HG03135 (cell line): ENCODE data around the gene MYO16.
"Not testable (repeated sequence)": the region's sequence is repeated elsewhere in the genome, so short reads cannot be mapped to it uniquely, and the experiment has no call there.

Source experiments
- ATAC-seq: cut with Tn5 transposase; IDR thresholded peaks from one replicate; pipeline ENCODE4 v1.9.1; 2021; ENCODE audit warnings: mild to moderate bottlenecking, moderate library complexity; ENCODE audit not compliant: unreplicated experiment

Gene MYO16

DNA sequence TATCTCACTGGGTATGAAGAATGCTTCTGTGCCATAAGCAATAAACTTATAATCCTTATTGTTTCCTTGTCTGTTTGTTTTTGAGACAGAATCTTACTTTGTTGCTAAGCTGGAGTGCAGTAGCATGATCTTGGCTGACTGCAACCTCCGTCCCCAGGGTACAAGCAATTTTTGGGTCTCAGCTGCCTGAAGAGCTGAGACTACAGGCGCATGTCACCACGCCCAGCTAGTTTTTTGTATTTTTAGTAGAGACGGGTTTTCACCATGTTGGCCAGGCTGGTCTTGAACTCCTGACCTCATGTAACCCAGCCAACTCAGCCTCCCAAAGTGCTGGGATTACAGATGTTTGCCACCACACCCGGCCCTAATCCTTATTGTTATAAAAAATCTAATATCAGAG is 112.5 kb downstream of the MYO16 start:
- no peak for ATAC-seq

DNA sequence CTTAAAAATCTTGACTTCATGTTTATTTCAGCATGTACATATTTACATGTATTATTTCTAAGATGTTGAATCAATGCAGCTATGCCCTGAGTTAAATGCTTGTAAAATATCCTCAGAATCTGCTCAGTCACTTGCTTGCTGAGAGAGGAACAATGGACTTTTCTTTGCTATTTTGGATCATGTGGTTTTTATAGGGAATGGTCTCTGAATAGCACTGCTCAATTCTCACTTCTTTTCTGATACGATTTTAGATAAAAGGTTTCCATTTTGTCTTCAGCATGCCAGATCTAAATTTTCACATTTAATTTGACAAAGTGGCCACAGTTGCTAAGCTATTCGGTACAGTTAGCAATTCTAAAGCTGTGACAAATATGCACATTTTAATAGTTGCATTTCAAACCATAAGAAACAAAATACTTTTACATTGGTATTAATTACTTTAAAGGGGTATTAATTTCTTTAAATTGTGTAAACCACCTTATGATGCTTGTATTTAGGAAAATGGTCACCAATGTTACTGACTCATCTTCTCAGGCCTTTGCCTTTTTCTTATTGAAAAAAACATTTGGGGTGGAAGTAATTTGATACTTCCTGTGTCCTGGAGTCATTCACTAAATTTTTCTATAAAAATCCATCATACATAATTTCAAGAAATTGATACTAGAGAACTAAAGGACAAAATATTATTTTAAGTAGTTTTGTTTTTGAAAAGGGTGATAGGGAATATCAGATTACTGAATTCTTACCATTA is 113.5 kb downstream of the MYO16 start:
- ATAC-seq, result no peak

- no peak for ATAC-seq
Observed at GRCh38 chr13:108743522-108743921, 114.1 kb downstream of the MYO16 start.

- ATAC-seq, result no peak
Observed at GRCh38 chr13:108747843-108748242, 118.4 kb downstream of the MYO16 start.

GRCh38 chr13:108752276-108752675 is 122.9 kb downstream of the MYO16 start:
- ATAC-seq, result no peak

DNA sequence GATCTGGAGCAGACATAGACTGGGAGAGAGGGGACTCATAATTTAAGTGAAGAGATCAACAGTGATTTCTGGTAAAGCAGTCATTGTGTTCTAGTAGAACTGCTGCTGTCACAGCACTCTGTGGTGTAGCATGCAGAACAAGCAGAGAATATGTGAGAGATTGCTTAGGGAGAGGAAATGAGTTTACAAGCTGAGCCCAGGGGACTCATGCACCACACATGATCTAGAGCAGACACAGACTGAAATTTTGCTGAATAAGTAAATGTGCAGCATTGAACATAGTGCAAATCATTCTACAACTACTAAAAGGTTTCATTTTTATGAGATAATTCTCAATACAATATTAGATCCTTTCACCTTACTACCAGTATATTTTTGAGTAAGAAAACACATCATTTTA is 125.7 kb downstream of the MYO16 start:
- no peak for ATAC-seq

- no peak for ATAC-seq
Observed at GRCh38 chr13:108760129-108760528, 130.7 kb downstream of the MYO16 start.

DNA sequence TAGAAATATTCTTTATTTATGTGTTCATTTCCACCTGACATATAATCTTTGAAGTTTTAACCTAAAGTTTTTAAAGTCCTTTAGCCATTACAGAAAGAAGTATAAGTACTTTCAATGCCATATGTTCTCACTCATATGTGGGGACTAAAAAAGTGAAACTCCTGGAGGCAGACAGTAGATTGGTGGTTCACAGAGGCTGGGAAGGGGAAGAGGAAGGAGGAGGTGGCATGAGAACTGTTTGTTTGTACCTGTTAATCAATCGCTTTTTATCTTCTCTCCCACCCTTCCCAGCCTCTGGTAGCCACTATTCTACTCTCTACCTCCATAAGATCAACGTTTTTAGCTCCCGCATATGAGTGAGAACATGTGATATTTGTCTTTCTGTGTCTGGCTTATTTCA is 131.1 kb downstream of the MYO16 start:
- no peak for ATAC-seq

- no peak for ATAC-seq
Observed at GRCh38 chr13:108768035-108768434, 138.6 kb downstream of the MYO16 start.

DNA sequence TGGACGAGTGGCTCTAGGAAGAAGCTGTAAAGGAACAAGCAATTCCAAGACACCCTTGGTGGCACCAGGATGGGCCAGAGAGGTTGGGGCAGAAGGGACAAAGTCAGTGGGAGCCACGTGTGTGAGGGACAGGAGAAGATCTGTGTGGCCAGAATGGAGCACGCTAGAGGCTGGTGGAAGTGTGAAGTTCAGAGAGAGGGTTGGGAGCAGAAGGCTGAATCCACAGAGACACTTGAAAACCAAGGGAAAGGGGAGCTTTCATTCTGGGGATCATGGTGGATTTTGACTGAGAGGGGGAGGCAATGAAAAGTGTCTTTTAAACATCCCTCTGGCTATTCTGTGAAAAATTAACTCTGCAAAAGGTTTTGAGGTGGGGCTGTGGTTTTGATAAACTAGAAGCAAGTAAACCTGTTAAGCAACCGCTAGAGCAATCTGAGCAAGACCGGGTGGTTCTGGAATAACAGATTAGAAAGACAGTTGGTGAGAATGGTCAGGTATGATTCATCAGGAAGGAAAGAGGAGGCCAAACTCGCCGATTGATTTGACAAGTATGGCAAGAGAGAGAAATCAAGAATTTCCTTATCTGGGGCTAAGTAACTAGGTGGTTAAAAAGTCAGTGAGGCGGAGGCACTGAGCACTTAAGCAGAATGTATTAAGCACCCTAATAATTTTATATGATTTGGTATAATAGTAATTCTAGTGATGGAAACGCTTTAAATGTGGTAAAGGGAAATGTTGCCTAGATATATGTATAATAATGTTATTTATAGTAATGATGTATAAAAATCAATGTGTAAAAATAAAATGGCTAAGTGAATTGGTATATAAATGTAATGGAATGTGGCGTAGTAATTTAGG is 140.0 kb downstream of the MYO16 start:
- no peak for ATAC-seq

DNA sequence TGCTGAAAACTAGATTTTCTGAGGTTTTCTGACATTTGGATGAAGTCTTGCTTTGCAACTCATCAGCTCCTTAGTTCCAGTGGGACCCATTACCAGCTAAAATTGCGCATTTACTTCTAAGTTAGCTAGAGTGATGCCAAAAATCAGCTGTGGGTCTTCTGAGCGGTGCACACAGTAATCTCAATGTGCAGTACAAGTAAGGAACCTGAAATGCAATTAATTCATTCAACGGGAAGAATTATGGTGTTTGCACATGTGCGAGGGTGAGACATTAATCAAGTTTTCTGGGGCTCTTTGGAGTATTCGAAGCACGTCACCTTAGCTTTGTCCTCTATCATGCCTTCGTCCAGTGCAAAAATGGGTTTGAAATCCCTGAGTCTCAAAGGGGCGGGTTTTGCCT is 146.2 kb downstream of the MYO16 start:
- no peak for ATAC-seq

GRCh38 chr13:108776650-108777049 is 147.2 kb downstream of the MYO16 start:
- ATAC-seq, result no peak

DNA sequence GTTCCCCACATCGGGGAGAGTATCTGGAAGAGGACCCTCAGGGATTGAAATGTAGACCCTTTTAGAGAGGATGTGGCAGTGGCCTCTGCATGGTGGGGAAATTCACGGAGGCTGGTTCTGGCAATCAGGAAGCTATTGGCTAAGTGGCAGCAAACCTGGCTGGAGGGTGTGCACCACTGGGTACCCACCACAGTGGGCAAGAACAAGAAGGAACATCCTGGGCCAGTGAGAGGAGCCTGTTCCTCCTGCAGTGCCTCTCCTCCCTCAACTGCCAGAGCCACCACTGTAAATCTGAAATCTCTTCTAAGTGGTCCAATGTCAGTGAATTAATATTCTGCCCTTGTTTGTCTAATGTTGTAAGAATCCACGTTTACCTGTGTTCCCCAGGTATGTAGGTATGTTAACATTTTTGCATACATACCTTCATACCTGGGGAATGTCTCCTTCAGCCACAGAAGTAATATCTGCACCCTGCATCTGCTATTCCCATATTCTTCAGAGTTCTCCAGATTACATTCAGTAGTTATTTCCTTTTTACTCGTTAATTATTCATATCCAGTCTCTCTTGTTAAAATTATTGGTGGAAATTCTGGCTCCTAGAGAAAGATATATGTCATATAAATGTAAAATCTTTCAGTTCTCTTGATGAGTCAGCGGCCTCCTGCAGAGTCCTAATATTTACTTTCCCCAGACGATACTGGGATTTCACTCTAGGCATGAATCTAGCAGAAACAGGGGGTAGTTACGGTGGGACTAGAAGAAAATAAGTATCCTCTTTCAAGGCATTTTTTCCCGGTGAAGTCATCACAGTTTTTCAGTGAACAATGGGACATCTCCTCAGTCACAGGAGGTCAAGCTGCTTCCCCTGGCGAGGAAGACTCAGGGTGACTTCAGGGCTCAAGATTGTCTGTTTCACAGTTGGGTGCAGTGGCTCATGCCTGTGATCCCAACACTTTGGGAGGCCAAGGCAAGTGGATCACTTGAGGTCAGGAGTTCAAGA is 148.3 kb downstream of the MYO16 start:
- ATAC-seq, result no peak

DNA sequence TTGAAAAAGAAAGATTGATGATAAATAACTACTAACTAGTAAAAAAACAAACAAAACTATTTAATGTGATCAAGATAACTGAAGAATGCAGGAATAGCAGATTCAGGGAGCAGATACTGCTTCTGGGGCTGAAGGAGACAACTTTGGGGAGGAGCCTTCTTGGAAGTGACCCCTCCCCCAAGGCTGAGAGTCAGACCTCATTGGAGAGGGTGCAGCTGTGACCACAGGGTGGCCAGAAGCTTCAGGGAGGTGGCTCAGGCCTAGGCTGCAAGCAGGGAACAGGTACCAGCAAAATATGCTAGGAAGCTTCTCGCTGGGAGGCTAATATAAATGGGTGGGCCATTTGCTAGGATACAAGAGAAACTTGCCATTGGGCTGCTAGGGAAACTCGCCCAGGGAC is 149.9 kb downstream of the MYO16 start:
- no peak for ATAC-seq

- ATAC-seq, result no peak
Observed at GRCh38 chr13:108780706-108781105, 151.3 kb downstream of the MYO16 start.

- ATAC-seq, result no peak
Observed at GRCh38 chr13:108781312-108781711, 151.9 kb downstream of the MYO16 start.

DNA sequence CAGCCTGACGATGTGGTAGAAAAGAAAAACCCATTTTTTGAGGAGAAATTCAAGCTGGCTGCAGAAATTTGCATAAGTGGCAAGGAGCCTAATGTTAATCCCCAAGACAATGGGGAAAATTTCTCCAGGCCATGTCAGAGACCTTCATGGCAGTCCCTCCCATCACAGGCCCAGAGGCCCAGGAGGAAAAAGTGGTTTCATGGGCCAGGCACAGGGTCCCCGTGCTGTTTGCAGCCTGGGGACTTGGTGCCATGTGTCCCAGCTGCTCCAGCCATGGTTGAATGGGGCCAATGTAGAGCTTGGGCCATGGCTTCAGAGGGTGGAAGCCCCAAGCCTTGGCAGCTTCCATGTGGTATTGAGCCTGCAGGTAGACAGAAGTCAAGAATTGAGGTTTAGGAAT is 153.1 kb downstream of the MYO16 start:
- ATAC-seq, result not testable (repeated sequence)

- no peak for ATAC-seq
Observed at GRCh38 chr13:108785844-108786243, 156.4 kb downstream of the MYO16 start.

DNA sequence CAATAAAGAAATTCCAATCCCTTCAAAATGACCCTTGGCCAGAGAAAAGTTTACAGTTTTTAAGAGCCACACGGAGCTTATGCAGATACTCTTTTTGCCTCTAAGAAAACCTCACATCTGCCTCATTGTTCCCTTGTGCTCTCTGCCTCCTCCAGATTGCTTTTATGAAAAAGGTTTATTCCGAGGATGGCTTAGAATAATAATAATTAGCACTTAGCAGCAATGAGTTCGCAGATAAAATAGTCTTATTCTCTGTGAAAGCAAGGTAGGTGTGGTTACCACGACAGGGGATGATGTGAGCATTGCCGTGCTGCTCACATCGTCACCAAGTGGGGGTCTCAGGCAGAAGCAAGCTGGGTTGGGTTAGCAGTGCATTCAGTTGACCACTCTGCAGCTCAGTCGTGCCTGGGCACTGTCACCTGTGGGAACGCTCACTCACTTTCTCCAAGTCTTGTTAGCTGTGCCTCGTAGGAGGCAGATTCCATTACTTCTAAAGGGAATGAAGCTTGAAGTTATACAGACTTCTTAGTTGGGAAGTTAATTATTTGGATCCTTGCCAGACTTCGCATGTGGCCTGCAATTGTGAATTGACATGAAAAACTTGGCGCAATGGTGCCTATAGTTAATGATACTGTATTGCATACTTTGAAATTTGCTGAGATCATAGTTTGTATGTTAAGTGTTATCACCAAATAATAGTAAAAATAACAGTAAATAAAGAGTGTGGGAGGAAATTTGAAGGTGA is 157.2 kb downstream of the MYO16 start:
- no peak for ATAC-seq

DNA sequence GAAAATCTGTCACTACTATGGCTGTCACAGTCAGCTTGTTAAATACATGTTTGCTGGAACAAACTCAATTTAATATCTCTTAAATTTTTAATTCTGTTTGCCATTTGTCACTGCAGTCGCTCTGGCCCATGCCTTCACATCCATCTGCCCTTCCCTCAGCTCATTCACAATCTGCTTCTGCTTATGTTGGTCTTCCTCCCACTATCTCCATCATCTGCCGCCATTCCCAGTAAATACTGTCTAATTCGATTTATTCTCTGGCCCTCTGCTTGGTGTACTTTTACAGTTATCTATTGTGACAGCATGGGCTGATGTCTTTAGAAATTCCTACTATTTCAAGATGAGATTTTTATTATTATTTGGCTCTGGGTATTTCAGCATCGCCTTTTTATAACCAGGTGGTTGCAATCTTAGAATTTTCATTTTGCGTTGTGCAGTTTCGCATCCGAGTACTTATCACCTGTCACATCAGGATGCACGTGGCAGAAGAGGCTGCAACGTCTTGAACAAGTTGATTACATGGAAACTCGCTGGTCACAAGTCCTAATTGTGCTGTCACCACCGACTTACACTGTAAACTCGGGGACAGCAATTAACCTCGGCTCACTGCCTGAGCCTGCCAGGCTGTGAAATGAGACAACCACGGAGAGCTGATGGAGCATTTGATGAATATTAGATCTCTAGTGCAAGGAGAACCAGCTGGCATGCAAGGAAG is 158.4 kb downstream of the MYO16 start:
- ATAC-seq, result no peak
